Liver (tissue), 9 donors: ENCODE data around the gene MAPRE3. TPM values are rescaled to one million over a fixed set of nuclear protein-coding genes. Genes with fewer than 3 reads are reported as not detected.

Source experiments
- DNase-seq: peaks from one replicate; pipeline ENCODE4 v3.0.0-alpha.2; 2017; ENCODE audit warnings: low spot score
- H3K27ac ChIP-seq, 2 donors: one replicate each; pipeline ENCODE4 v1.7.0; 2013; ENCODE audit warnings: inconsistent platforms in 2 of 2, low read length in 2 of 2, control low read depth in 1 of 2, low read depth in 1 of 2, mild to moderate bottlenecking in 1 of 2
- H3K27me3 ChIP-seq, 4 donors: one replicate each; pipeline versions ENCODE4 v1.6.1 to v1.7.0; 2013; ENCODE audit warnings: low read length in 3 of 4, inconsistent platforms in 1 of 4, mild to moderate bottlenecking in 1 of 4, moderate library complexity in 1 of 4; ENCODE audit not compliant: control insufficient read depth in 4 of 4, insufficient read depth in 4 of 4
- H3K36me3 ChIP-seq, 4 donors: one replicate each; pipeline versions ENCODE4 v1.6.1 to v1.7.0; 2013; ENCODE audit warnings: low read length in 3 of 4, mild to moderate bottlenecking in 3 of 4, low read depth in 1 of 4, moderate library complexity in 1 of 4; ENCODE audit not compliant: control insufficient read depth in 4 of 4, insufficient read depth in 3 of 4
- H3K4me1 ChIP-seq, 4 donors: one replicate each; pipeline versions ENCODE4 v1.6.1 to v1.7.0; 2013; ENCODE audit warnings: low read length in 3 of 4, mild to moderate bottlenecking in 3 of 4, moderate library complexity in 1 of 4; ENCODE audit not compliant: control insufficient read depth in 4 of 4, insufficient read depth in 4 of 4
- H3K4me3 ChIP-seq, 3 donors: one replicate each; pipeline versions ENCODE4 v1.6.1 to v1.7.0; 2013; ENCODE audit warnings: low read length in 3 of 3, control low read depth in 1 of 3, low read depth in 1 of 3, mild to moderate bottlenecking in 1 of 3
- H3K9ac ChIP-seq, 2 donors: one replicate each; pipeline ENCODE4 v1.7.0; 2013; ENCODE audit warnings: low read length in 2 of 2, mild to moderate bottlenecking in 2 of 2, moderate library complexity in 2 of 2, control low read depth in 1 of 2, low read depth in 1 of 2
- H3K9me3 ChIP-seq, 4 donors: one replicate each; pipeline versions ENCODE4 v1.6.1 to v1.7.0; 2013; ENCODE audit warnings: low read length in 3 of 4; ENCODE audit not compliant: control insufficient read depth in 4 of 4
- ATF3 ChIP-seq: IDR thresholded peaks from 2 replicates; pipeline ENCODE4 v1.6.1; 2016; ENCODE audit warnings: antibody characterized with exemption
- CTCF ChIP-seq: fragments of 150-350 bp; IDR thresholded peaks from 2 replicates; pipeline ENCODE4 v1.5.1; 2017; ENCODE audit warnings: improper control_type of control experiment, low read depth, low read length; ENCODE audit not compliant: missing input control
- EGR1 ChIP-seq, 2 donors: IDR thresholded peaks; 2 replicates each; pipeline ENCODE4 v1.6.1; 2016 to 2018; ENCODE audit warnings: antibody characterized with exemption in 2 of 2, low read depth in 2 of 2
- FOXA1 ChIP-seq: IDR thresholded peaks from 2 replicates; pipeline ENCODE4 v1.6.1; 2016; ENCODE audit warnings: antibody characterized with exemption
- HNF4A ChIP-seq, 2 donors: conservative IDR thresholded peaks; 2 replicates each; pipeline ENCODE4 v1.6.1; 2016; ENCODE audit warnings: antibody characterized with exemption in 2 of 2, mild to moderate bottlenecking in 2 of 2
- HNF4G ChIP-seq: IDR thresholded peaks from 2 replicates; pipeline ENCODE4 v1.6.1; 2016; ENCODE audit warnings: antibody characterized with exemption
- RAD21 ChIP-seq, 2 donors: IDR thresholded peaks; 2 replicates each; pipeline ENCODE4 v1.6.1; 2016; ENCODE audit warnings: antibody characterized with exemption in 2 of 2, mild to moderate bottlenecking in 2 of 2
- REST ChIP-seq: IDR thresholded peaks from 2 replicates; pipeline ENCODE4 v1.6.1; 2016; ENCODE audit warnings: antibody characterized with exemption, mild to moderate bottlenecking
- RXRA ChIP-seq, 2 donors: IDR thresholded peaks; 2 replicates each; pipeline ENCODE4 v1.6.1; 2017 to 2018; ENCODE audit warnings: antibody characterized with exemption in 2 of 2, mild to moderate bottlenecking in 1 of 2
- SP1 ChIP-seq: IDR thresholded peaks from 2 replicates; pipeline ENCODE4 v1.6.1; 2018; ENCODE audit warnings: antibody characterized with exemption, mild to moderate bottlenecking
- TAF1 ChIP-seq: conservative IDR thresholded peaks from 2 replicates; pipeline ENCODE4 v1.6.1; 2016; ENCODE audit warnings: antibody characterized with exemption, mild to moderate bottlenecking
- YY1 ChIP-seq: IDR thresholded peaks from 2 replicates; pipeline ENCODE4 v1.6.1; 2016; ENCODE audit warnings: antibody characterized with exemption, mild to moderate bottlenecking
- ZBTB33 ChIP-seq: IDR thresholded peaks from 2 replicates; pipeline ENCODE4 v1.6.1; 2016; ENCODE audit warnings: antibody characterized with exemption
- WGBS: extraction: QIAGEN DNeasy Blood & Tissue Kit; methylation state at CpG from one replicate; pipeline ENCODE4 v1.1.7; 2013; 5-methylcytosine and 5-hydroxymethylcytosine counted together
- polyA plus RNA-seq, 2 donors: library from polyadenylated mRNA; stranded (reverse) in 1 of 2; unstranded in 1 of 2; fragments of 200-250 nt in 1 of 2; fragments of >200 nt in 1 of 2; fragmentation: Nextera tagmentation in 1 of 2; extraction: Ambion mirVana in 1 of 2; gene quantifications; one replicate each; pipeline versions ENCODE4 v1.2.1 to v1.2.3, GENCODE V29; 2013 to 2015
- total RNA-seq, 2 donors: library from RNA; depleted of rRNA; stranded (reverse); fragments of >200 nt; gene quantifications; one replicate each; pipeline ENCODE4 v1.2.3, GENCODE V29; 2014
- donor health status: healthy.
- donor health status: healthy.
- donor health status: healthy.
- donor health status: healthy.
- donor health status: healthy.

MAPRE3 gene
- total and polyA plus RNA-seq, 4 donors = 1.0 to 15.8 (median 9.8) TPM

GRCh38 chr2:26946841-26947784 is 23.3 kb upstream of the MAPRE3 start (continued):
- TF ChIP-seq ZBTB33 (no peak), FOXA1 (no peak)

GRCh38 chr2:26948800-26949199 is 21.6 kb upstream of the MAPRE3 start:
- H3K27me3 ChIP-seq = peaks cover 0 to 2% (median 0%) of the 10 kb centered on the region in 4 donors

More at GRCh38 chr2:26948800-26949199, 21.6 kb upstream of the MAPRE3 start:
- 91% methylated on average over 3 of the region's 3 CpGs for WGBS
- no peak overlapping the region for H3K27ac ChIP-seq
- no peak for TF ChIP-seq HNF4G
- no peak for TF ChIP-seq HNF4A (conservative IDR thresholded peaks at IDR 0.05)
- no peak for TF ChIP-seq CTCF
- TF ChIP-seq FOXA1 = no peak
- no peak for TF ChIP-seq TAF1
- no peak for TF ChIP-seq EGR1 (IDR thresholded peaks at IDR 0.05; ENCODE audit: low read depth in 2 of 2)
- TF ChIP-seq RAD21 (IDR thresholded peaks at IDR 0.05) = no peak
- no peak for TF ChIP-seq YY1
- no peak for TF ChIP-seq REST
- no peak for TF ChIP-seq SP1
- TF ChIP-seq ATF3 = no peak
- no peak for TF ChIP-seq RXRA (IDR thresholded peaks at IDR 0.05)
- TF ChIP-seq ZBTB33 = no peak
- no peak overlapping the region for H3K9ac ChIP-seq
- no peak for DNase-seq
- H3K9me3 ChIP-seq = no peaks in the 10 kb centered on the region
- no peak overlapping the region for H3K4me3 ChIP-seq
- H3K4me1 ChIP-seq = no peaks in the 10 kb centered on the region
- H3K36me3 ChIP-seq = no peaks in the 10 kb centered on the region
